SK-N-MC (cell line): ENCODE data around the gene ATP5F1D.

Source experiments
- EZH2 ChIP-seq: fragments of 200-600 bp; sonication (generic); IDR thresholded peaks from one replicate; pipeline ENCODE4 v1.6.1; 2017; ENCODE audit warnings: antibody characterized with exemption
- POLR2AphosphoS5 ChIP-seq: IDR thresholded peaks from 2 replicates; pipeline ENCODE4 v1.6.1; 2012; ENCODE audit warnings: mild to moderate bottlenecking, low read depth, low read length, borderline replicate concordance

DNA sequence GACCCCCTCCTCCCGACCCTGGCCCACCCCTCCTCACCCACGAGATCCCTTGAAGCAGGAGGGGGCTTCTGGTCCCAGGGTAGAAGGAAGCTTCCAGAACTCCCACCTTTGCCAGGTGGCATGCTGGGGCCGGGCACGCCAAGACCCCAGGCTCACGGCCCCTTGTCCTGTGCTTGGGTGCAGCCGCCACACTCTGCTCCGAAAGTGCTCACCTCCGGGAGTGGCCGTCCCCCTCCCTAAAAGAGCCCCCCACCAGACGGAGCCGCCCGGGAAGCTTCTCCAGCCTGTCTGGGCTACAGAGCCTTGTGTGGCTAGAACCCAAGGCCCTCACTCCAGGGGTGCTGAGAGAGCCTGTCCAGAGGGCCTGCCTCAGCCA lies 42.4 kb downstream of the ATP5F1D start:
- TF ChIP-seq POLR2AphosphoS5 (no peak), EZH2 (no peak)
